HCT116 (cell line): ENCODE data around the gene ATP7B. TPM values are rescaled to one million over a fixed set of nuclear protein-coding genes. Genes with fewer than 3 reads are reported as not detected.

Experiments
- ATAC-seq: fragments of 200-7000 bp; cut with Tn5 transposase; 2 replicates; pipeline ENCODE4 v1.9.1; 2020; ENCODE audit warnings: mild to moderate bottlenecking, moderate library complexity
- BruUV-seq: library from RNA; stranded (reverse); fragments of 400-500 nt; replicated peaks from 2 replicates; lab custom pipeline; 2021; lab: Mats Ljungman, UMichigan
- CTCF ChIA-PET: fragments of 300-600 bp; sonication (Branson Sonifier 250); formaldehyde crosslinking; loops from one replicate; lab custom pipeline; 2021; ENCODE audit warnings: antibody characterized with exemption; lab: Charles Lee
- POLR2A ChIA-PET: fragments of 300-600, 350-600 bp; sonication (Branson Sonifier 250); formaldehyde crosslinking; loops from one replicate; lab custom pipeline; 2021; ENCODE audit warnings: antibody characterized with exemption; lab: Charles Lee
- RAD21 ChIA-PET, 2 experiments: fragments of 300-600 bp; sonication (Branson Sonifier 250); formaldehyde crosslinking; loops; one replicate each; lab custom pipeline; 2023; ENCODE audit warnings: low total read pairs in 2 of 2; ENCODE audit not compliant: uncharacterized antibody in 2 of 2, unreplicated experiment in 2 of 2, low non-redundant PET in 1 of 2; lab: Charles Lee
- DNase-seq: peaks from one replicate; pipeline ENCODE4 v3.0.0-alpha.2; 2010; ENCODE audit warnings: low read depth, low spot score
- H2AFZ ChIP-seq: fragments of 200-600 bp; shearing (Covaris generic), sonication (generic); 2 replicates; pipeline ENCODE4 v1.6.1; 2017; ENCODE audit warnings: low read depth, mixed run types, mixed read lengths, antibody characterized with exemption, low read length; ENCODE audit not compliant: poor library complexity, severe bottlenecking
- H3K27ac ChIP-seq: 2 replicates; pipeline ENCODE4 v1.5.1; 2012; ENCODE audit warnings: low read depth, low read length
- H3K27me3 ChIP-seq: fragments of 200-600 bp; sonication (generic); 2 replicates; pipeline ENCODE4 v1.6.1; 2016; ENCODE audit warnings: mixed run types, low read length, mixed read lengths; ENCODE audit not compliant: insufficient read depth
- H3K36me3 ChIP-seq, 2 experiments: fragments of 200-500 bp in 1 of 2; fragments of 200-600 bp in 1 of 2; sonication (Bioruptor generic) in 1 of 2; sonication (generic) in 1 of 2; 2 replicates each; pipeline versions ENCODE4 v1.5.1 to v1.6.1; 2014 to 2016; ENCODE audit warnings: low read length in 2 of 2, inconsistent platforms in 1 of 2, mixed read lengths in 1 of 2, mixed run types in 1 of 2; ENCODE audit not compliant: insufficient read depth in 2 of 2, control insufficient read depth in 1 of 2
- H3K4me1 ChIP-seq, 2 experiments: fragments of 200-600 bp in 1 of 2; sonication (generic) in 1 of 2; 2 replicates each; pipeline versions ENCODE4 v1.5.1 to v1.6.1; 2012 to 2017; ENCODE audit warnings: low read length in 2 of 2, inconsistent platforms in 1 of 2, mild to moderate bottlenecking in 1 of 2, mixed read lengths in 1 of 2, mixed run types in 1 of 2, moderate library complexity in 1 of 2; ENCODE audit not compliant: insufficient read depth in 2 of 2, control insufficient read depth in 1 of 2
- H3K4me2 ChIP-seq: fragments of 200-600 bp; sonication (generic); 2 replicates; pipeline ENCODE4 v1.6.1; 2017; ENCODE audit warnings: mixed run types, low read length, mixed read lengths
- H3K4me3 ChIP-seq, 2 experiments: fragments of 200-600 bp in 1 of 2; sonication (generic) in 1 of 2; replicated peaks in 1 of 2; 2 replicates each; pipeline ENCODE4 v1.5.1; 2011 to 2016; ENCODE audit warnings: low read length in 2 of 2, control low read depth in 1 of 2, low read depth in 1 of 2, mild to moderate bottlenecking in 1 of 2, mixed read lengths in 1 of 2, mixed run types in 1 of 2
- H3K79me2 ChIP-seq: fragments of 200-600 bp; sonication (generic); 2 replicates; pipeline ENCODE4 v1.6.1; 2017; ENCODE audit warnings: mild to moderate bottlenecking, mixed run types, low read length, moderate library complexity, mixed read lengths; ENCODE audit not compliant: insufficient read depth
- H3K9ac ChIP-seq: fragments of 200-600 bp; sonication (generic); 2 replicates; pipeline ENCODE4 v1.6.1; 2016; ENCODE audit warnings: low read length, mixed read lengths
- H3K9me2 ChIP-seq: fragments of 200-600 bp; sonication (generic), shearing (Covaris generic); 2 replicates; pipeline ENCODE4 v1.6.1; 2017; ENCODE audit warnings: mixed run types, mild to moderate bottlenecking, moderate library complexity; ENCODE audit not compliant: insufficient read depth
- H3K9me3 ChIP-seq, 2 experiments: fragments of 200-500 bp in 1 of 2; fragments of 200-600 bp in 1 of 2; sonication (Bioruptor generic) in 1 of 2; sonication (generic) in 1 of 2; 2 replicates each; pipeline ENCODE4 v1.6.1; 2014 to 2017; ENCODE audit warnings: low read length in 2 of 2, mixed read lengths in 2 of 2, inconsistent platforms in 1 of 2, low read depth in 1 of 2, mild to moderate bottlenecking in 1 of 2, mixed run types in 1 of 2, moderate library complexity in 1 of 2; ENCODE audit not compliant: control insufficient read depth in 1 of 2, insufficient read depth in 1 of 2
- H4K20me1 ChIP-seq: fragments of 200-600 bp; sonication (generic), shearing (Covaris generic); 2 replicates; pipeline ENCODE4 v1.6.1; 2017; ENCODE audit warnings: mixed run types, mild to moderate bottlenecking, moderate library complexity; ENCODE audit not compliant: insufficient read depth
- ATF3 ChIP-seq: IDR thresholded peaks from 2 replicates; pipeline ENCODE4 v1.6.1; 2012
- CEBPB ChIP-seq: IDR thresholded peaks from 2 replicates; pipeline ENCODE4 v1.6.1; 2012; ENCODE audit warnings: low read depth
- ELF1 ChIP-seq: IDR thresholded peaks from 2 replicates; pipeline ENCODE4 v1.6.1; 2012; ENCODE audit warnings: low read depth, borderline replicate concordance
- EZH2 ChIP-seq: fragments of 200-600 bp; sonication (generic); IDR thresholded peaks from 2 replicates; pipeline ENCODE4 v1.6.1; 2017; ENCODE audit warnings: antibody characterized with exemption, mixed run types
- EZH2phosphoT487 ChIP-seq: fragments of 200-600 bp; IDR thresholded peaks from 2 replicates; pipeline ENCODE4 v1.6.1; 2018; ENCODE audit warnings: antibody characterized with exemption, borderline replicate concordance
- FOSL1 ChIP-seq: IDR thresholded peaks from 2 replicates; pipeline ENCODE4 v1.6.1; 2012; ENCODE audit warnings: low read depth
- JUND ChIP-seq: IDR thresholded peaks from 2 replicates; pipeline ENCODE4 v1.6.1; 2012
- POLR2AphosphoS5 ChIP-seq: IDR thresholded peaks from 2 replicates; pipeline ENCODE4 v1.6.1; 2011; ENCODE audit warnings: mild to moderate bottlenecking, low read depth, low read length, moderate library complexity
- RAD21 ChIP-seq: IDR thresholded peaks from 2 replicates; pipeline ENCODE4 v1.6.1; 2012; ENCODE audit warnings: low read depth, mild to moderate bottlenecking
- REST ChIP-seq: IDR thresholded peaks from 2 replicates; pipeline ENCODE4 v1.6.1; 2012; ENCODE audit warnings: low read depth
- SIN3A ChIP-seq: IDR thresholded peaks from 2 replicates; pipeline ENCODE4 v1.6.1; 2012; ENCODE audit warnings: low read depth
- SRF ChIP-seq: IDR thresholded peaks from 2 replicates; pipeline ENCODE4 v1.6.1; 2012; ENCODE audit warnings: low read depth
- TCF7L2 ChIP-seq: IDR thresholded peaks from 2 replicates; pipeline ENCODE4 v1.7.0; 2011; ENCODE audit warnings: borderline replicate concordance, inconsistent platforms; ENCODE audit not compliant: insufficient read depth, insufficient read length; ENCODE audit errors: extremely low read depth
- YY1 ChIP-seq: IDR thresholded peaks from 2 replicates; pipeline ENCODE4 v1.6.1; 2011; ENCODE audit warnings: low read length, low read depth, moderate library complexity, mild to moderate bottlenecking; ENCODE audit not compliant: insufficient replicate concordance; ENCODE audit errors: extremely low read depth
- ZFX ChIP-seq: fragments of 450-650 bp; IDR thresholded peaks from 2 replicates; pipeline ENCODE4 v1.6.1; 2017
- ZNF274 ChIP-seq: fragments of 200-500 bp; sonication (Bioruptor generic); IDR thresholded peaks from 2 replicates; pipeline ENCODE4 v1.6.1; 2014; ENCODE audit warnings: mild to moderate bottlenecking, low read depth, low read length, inconsistent platforms
- intact Hi-C: fragments of 100-400 bp; cut with micrococcal nuclease; formaldehyde crosslinking; loops from 2 replicates; pipeline ENCODE4 v1.10.0; 2022
- total RNA-seq: library from RNA; stranded (reverse); gene quantifications from one replicate; pipeline ENCODE4 v1.2.1, GENCODE V29; 2021; ENCODE audit not compliant: unreplicated experiment
- TF ChIP-seq, protein P1 (sequence below): IDR thresholded peaks from 2 replicates; pipeline ENCODE4 v1.6.1; 2012
- TF ChIP-seq, protein P2 (sequence below), 3 experiments: fragments of 200-600 bp in 1 of 3; sonication (generic) in 1 of 3; IDR thresholded peaks in 2 of 3; conservative IDR thresholded peaks in 1 of 3; 2 replicates each; pipeline ENCODE4 v1.5.1; 2012 to 2017; ENCODE audit warnings: low read depth in 2 of 3, low read length in 2 of 3, antibody characterized with exemption in 1 of 3, borderline replicate concordance in 1 of 3, control low read depth in 1 of 3, mild to moderate bottlenecking in 1 of 3, mixed read lengths in 1 of 3, mixed run types in 1 of 3, moderate library complexity in 1 of 3; ENCODE audit not compliant: insufficient read depth in 1 of 3

Gene ATP7B
- total RNA-seq, 1 experiment from 2014 or later: 10.3 TPM

- Histone ChIP-seq H3K27ac (no peak overlapping the region), H3K4me1 (peaks cover 4 to 6% of the 10 kb centered on the region in 2 experiments), H3K4me3 (no peak overlapping the region), H3K36me3 (no peaks in the 10 kb centered on the region), H3K79me2 (no peaks in the 10 kb centered on the region), H3K9me2 (no peaks in the 10 kb centered on the region), H3K4me2 (no peak overlapping the region), H2AFZ (no peak overlapping the region), H4K20me1 (no peaks in the 10 kb centered on the region), H3K27me3 (no peaks in the 10 kb centered on the region), H3K9ac (no peak overlapping the region), H3K9me3 (no peaks in the 10 kb centered on the region)
- DNase-seq (no peak), ATAC-seq (no peak)
- intact Hi-C loops: no loop called here
- POLR2A ChIA-PET: no interaction called here
- CTCF ChIA-PET: no interaction called here
- BruUV-seq: no TSS peak
- RAD21 ChIA-PET: no interaction called here
- TF ChIP-seq, protein P1, sequence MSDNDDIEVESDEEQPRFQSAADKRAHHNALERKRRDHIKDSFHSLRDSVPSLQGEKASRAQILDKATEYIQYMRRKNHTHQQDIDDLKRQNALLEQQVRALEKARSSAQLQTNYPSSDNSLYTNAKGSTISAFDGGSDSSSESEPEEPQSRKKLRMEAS: no peak
- TF ChIP-seq ELF1 (no peak), CEBPB (no peak), ZNF274 (no peak), POLR2AphosphoS5 (no peak), RAD21 (no peak), YY1 (no peak), EZH2 (no peak), ZFX (no peak), SIN3A (no peak), TCF7L2 (no peak), FOSL1 (no peak), EZH2phosphoT487 (no peak), JUND (no peak), SRF (no peak), ATF3 (no peak), REST (no peak)
- TF ChIP-seq, protein P2, sequence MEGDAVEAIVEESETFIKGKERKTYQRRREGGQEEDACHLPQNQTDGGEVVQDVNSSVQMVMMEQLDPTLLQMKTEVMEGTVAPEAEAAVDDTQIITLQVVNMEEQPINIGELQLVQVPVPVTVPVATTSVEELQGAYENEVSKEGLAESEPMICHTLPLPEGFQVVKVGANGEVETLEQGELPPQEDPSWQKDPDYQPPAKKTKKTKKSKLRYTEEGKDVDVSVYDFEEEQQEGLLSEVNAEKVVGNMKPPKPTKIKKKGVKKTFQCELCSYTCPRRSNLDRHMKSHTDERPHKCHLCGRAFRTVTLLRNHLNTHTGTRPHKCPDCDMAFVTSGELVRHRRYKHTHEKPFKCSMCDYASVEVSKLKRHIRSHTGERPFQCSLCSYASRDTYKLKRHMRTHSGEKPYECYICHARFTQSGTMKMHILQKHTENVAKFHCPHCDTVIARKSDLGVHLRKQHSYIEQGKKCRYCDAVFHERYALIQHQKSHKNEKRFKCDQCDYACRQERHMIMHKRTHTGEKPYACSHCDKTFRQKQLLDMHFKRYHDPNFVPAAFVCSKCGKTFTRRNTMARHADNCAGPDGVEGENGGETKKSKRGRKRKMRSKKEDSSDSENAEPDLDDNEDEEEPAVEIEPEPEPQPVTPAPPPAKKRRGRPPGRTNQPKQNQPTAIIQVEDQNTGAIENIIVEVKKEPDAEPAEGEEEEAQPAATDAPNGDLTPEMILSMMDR (IDR thresholded peaks at IDR 0.05 in 2 of 3, conservative IDR thresholded peaks at IDR 0.05 in 1 of 3; ENCODE audit: borderline replicate concordance in 1 of 3, insufficient read depth in 1 of 3, low read depth in 2 of 3, low read length in 2 of 3): no peak
Measured at GRCh38 chr13:52006523-52007245, 4.6 kb downstream of the ATP7B start.
